Activated naive CD8-positive, alpha-beta T cell treated with anti-CD3 and anti-CD28 coated beads for 36 hours (primary cell): Measurements from ENCODE around the gene ADAMTS4. TPM values are rescaled to one million over a fixed set of nuclear protein-coding genes. Genes with fewer than 3 reads are reported as not detected.
A peak's percentile ranks its signal among the peaks of the same experiment; 100 is the strongest.

Source experiments
- DNase-seq: peaks from one replicate; pipeline ENCODE4 v3.0.0; 2021
- H3K27ac Mint-ChIP-seq: one replicate; pipeline ENCODE4 v1.8.0; 2022; ENCODE audit warnings: mild to moderate bottlenecking, moderate library complexity, mixed read lengths
- H3K27me3 Mint-ChIP-seq: one replicate; pipeline ENCODE4 v1.8.0; 2022; ENCODE audit warnings: mild to moderate bottlenecking, mixed read lengths
- H3K36me3 Mint-ChIP-seq: one replicate; pipeline ENCODE4 v1.8.0; 2021; ENCODE audit warnings: mild to moderate bottlenecking, mixed read lengths
- H3K4me1 Mint-ChIP-seq: one replicate; pipeline ENCODE4 v1.8.0; 2021; ENCODE audit warnings: mixed read lengths
- H3K4me3 Mint-ChIP-seq: one replicate; pipeline ENCODE4 v1.8.0; 2022; ENCODE audit warnings: mild to moderate bottlenecking, moderate library complexity, mixed read lengths
- H3K9me3 Mint-ChIP-seq: one replicate; pipeline ENCODE4 v1.8.0; 2022; ENCODE audit warnings: mixed read lengths
- total RNA-seq, 2 experiments: library from RNA; stranded (reverse); gene quantifications; one replicate each; pipeline ENCODE4 v1.2.3, GENCODE V29; 2021

ADAMTS4 gene, protein sequence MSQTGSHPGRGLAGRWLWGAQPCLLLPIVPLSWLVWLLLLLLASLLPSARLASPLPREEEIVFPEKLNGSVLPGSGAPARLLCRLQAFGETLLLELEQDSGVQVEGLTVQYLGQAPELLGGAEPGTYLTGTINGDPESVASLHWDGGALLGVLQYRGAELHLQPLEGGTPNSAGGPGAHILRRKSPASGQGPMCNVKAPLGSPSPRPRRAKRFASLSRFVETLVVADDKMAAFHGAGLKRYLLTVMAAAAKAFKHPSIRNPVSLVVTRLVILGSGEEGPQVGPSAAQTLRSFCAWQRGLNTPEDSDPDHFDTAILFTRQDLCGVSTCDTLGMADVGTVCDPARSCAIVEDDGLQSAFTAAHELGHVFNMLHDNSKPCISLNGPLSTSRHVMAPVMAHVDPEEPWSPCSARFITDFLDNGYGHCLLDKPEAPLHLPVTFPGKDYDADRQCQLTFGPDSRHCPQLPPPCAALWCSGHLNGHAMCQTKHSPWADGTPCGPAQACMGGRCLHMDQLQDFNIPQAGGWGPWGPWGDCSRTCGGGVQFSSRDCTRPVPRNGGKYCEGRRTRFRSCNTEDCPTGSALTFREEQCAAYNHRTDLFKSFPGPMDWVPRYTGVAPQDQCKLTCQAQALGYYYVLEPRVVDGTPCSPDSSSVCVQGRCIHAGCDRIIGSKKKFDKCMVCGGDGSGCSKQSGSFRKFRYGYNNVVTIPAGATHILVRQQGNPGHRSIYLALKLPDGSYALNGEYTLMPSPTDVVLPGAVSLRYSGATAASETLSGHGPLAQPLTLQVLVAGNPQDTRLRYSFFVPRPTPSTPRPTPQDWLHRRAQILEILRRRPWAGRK
- 1 to 10 TPM; 2.5 to 3.8 TPM for total RNA-seq

GRCh38 chr1:161198897-161199431, at the start of gene ADAMTS4:
ADAMTS4 (minus strand) TSS chr1:161199054; CDS start chr1:161198627, 427 bp downstream.
- Mint-ChIP-seq H3K4me3 (peak within 1 kb of the TSS; percentile 92), H3K4me1 (peaks cover 33% of the 10 kb centered on the region)

GRCh38 chr1:161244888-161245287, 46.0 kb upstream of the ADAMTS4 start:
- no peak for DNase-seq
- Mint-ChIP-seq H3K4me3 (no peak overlapping the region), H3K27me3 (no peaks in the 10 kb centered on the region), H3K4me1 (no peaks in the 10 kb centered on the region), H3K9me3 (peaks cover 1% of the 10 kb centered on the region), H3K36me3 (peaks cover 2% of the 10 kb centered on the region), H3K27ac (no peak overlapping the region)

More at GRCh38 chr1:161198897-161199431, at the start of gene ADAMTS4:
- no peak for DNase-seq
- H3K9me3 Mint-ChIP-seq: no peaks in the 10 kb centered on the region
- H3K36me3 Mint-ChIP-seq: peaks cover 9% of the 10 kb centered on the region
- peak within 1 kb of the TSS; percentile 95 for H3K27ac Mint-ChIP-seq
- no peaks in the 10 kb centered on the region for H3K27me3 Mint-ChIP-seq

DNA sequence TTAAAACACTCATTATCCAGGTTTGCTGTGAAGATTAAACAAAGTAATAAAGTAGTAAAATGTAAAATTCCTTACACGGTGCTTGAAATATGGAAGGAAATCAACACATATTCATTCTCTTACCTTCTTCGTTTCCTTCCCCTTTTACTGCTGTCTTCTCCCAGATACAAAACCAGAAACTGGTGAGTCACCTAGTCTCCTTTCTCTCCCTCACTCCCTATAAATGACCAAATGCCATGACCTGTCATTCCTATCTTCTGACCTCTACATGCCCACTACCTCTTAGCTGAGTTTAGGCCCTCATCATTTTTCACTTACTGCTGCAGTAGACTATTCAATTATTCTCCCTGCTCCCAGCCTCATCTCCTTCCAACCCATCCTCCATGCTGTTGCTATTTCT, 43.5 kb upstream of the ADAMTS4 start:
- H3K4me1 Mint-ChIP-seq: no peaks in the 10 kb centered on the region
- H3K27ac Mint-ChIP-seq: no peak overlapping the region
- no peaks in the 10 kb centered on the region for H3K27me3 Mint-ChIP-seq
- no peaks in the 10 kb centered on the region for H3K9me3 Mint-ChIP-seq
- H3K36me3 Mint-ChIP-seq: no peaks in the 10 kb centered on the region
- no peak for DNase-seq
- H3K4me3 Mint-ChIP-seq: no peak overlapping the region

DNA sequence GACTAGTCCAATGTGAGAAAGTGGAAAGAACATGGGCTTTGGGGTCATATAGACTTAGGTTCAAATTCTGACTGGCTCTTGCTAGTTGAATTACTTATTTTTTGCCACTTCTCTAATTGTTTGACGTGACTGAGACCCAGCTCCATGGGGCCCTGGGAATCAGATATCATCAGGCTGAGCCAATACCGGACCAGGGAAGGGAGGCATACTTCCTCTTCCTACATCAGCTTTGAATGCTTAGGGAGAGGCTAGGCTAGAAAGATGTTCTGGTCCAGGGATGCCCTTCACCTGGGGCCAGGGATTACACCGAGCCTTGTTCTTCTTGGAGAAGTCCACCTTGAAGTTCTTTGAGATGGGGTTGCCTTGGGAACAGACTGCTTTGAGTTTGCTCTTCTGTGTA, 42.8 kb upstream of the ADAMTS4 start:
- Mint-ChIP-seq H3K27me3 (no peaks in the 10 kb centered on the region), H3K36me3 (no peaks in the 10 kb centered on the region), H3K9me3 (no peaks in the 10 kb centered on the region), H3K4me1 (no peaks in the 10 kb centered on the region), H3K4me3 (no peak overlapping the region), H3K27ac (no peak overlapping the region)
- no peak for DNase-seq

DNA sequence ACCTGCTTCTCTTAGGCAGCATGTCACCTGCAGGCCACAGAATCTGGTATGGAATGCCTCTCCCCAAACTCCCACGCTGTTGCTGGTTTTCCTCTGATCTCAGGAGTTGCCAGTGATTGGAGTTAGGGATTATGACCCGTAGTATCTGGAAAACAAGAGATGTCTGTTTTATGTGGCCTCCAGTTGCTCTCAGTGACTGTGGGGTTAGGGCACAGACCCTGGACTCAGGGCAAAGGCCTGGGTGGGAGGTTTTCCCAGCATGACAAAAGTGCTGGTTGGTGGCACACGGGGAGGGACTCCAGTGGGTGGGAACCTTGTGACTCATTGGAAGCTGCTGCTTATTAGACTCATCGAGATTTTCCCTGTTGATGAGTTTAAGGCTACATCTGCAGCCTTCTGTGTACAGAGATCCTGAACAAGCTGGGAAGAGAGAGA, 39.2 kb upstream of the ADAMTS4 start, which contains the start of gene NR1I3:
Gene NR1I3, minus strand, starts transcription at position 165 of the 435 bp plus-strand sequence. CDS start 1,638 bp downstream, outside the sequence.
- DNase-seq: no peak
- Mint-ChIP-seq H3K36me3 (no peaks in the 10 kb centered on the region), H3K27ac (no peak within 1 kb of the TSS), H3K9me3 (no peaks in the 10 kb centered on the region), H3K4me1 (no peaks in the 10 kb centered on the region), H3K4me3 (no peak within 1 kb of the TSS), H3K27me3 (no peaks in the 10 kb centered on the region)

DNA sequence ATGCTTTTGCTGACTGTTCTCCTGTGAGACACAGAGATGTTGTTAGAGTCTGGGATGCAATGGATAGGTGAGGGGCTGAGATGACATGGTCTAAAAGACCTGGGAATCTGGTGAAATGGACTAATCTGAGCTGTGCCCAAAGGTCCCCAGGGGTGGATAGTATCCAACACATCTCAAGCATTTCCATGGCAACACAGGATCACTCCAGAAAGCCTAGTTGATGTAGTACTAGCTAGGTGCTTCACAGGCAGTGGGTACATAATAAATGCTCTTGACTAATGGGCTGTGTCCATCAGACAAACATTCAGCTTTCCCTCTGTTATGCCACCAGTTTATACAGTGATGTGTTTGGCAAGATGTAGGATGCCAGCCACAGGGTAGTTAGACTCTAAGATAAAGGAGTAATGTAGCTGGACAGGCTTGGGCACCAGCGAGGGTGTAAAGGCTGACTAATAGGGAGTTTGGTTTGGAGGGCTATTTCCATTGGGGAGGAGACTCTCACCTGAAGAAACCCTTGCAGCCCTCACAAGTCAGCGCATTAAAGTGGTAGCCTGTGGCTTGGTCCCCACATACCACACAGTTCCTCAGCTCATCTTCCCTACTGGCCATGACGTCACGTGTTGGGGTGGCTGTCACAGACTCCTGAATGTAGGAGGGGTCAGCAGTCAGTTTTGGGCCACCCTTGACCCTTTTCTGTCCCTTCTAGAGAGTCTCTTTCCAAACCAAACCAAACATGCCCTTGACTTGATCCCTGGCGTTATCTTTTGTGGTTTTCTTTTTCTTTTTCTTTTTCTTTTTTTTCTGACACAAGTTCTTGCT, 37.3 kb upstream of the ADAMTS4 start:
- no peak for DNase-seq
- Mint-ChIP-seq H3K4me1 (no peaks in the 10 kb centered on the region), H3K27me3 (no peaks in the 10 kb centered on the region), H3K27ac (no peak overlapping the region), H3K4me3 (no peak overlapping the region), H3K9me3 (no peaks in the 10 kb centered on the region), H3K36me3 (no peaks in the 10 kb centered on the region)

DNA sequence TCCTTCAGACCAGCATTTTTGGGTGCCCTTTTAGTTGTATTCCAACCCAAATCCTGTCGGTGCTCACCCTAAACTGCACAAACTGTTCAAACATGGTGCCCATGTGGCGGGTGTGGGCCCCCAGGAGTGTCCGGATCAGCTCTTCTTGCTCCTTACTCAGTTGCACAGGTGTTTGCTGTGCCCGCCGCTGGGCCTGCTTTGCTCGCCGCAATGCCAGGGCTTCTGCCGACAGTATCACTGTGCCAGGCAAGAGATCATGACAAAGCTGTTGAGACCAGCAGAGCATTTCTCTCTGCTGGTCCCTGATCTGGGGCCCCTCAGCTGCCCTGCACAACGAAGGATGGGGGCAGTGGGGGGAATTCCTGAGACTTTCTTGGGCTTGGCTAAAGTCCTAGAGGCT, 34.2 kb upstream of the ADAMTS4 start:
- DNase-seq: no peak
- Mint-ChIP-seq H3K27me3 (no peaks in the 10 kb centered on the region), H3K36me3 (peaks cover 7% of the 10 kb centered on the region), H3K4me1 (no peaks in the 10 kb centered on the region), H3K4me3 (no peak overlapping the region), H3K27ac (no peak overlapping the region), H3K9me3 (no peaks in the 10 kb centered on the region)

- no peak overlapping the region for H3K4me3 Mint-ChIP-seq
- H3K27me3 Mint-ChIP-seq: no peaks in the 10 kb centered on the region
- peak overlapping the region; percentile 14 for H3K27ac Mint-ChIP-seq
- peaks cover 17% of the 10 kb centered on the region for H3K4me1 Mint-ChIP-seq
- H3K36me3 Mint-ChIP-seq: peaks cover 13% of the 10 kb centered on the region
- no peak for DNase-seq
- no peaks in the 10 kb centered on the region for H3K9me3 Mint-ChIP-seq
Observed at GRCh38 chr1:161230762-161231161, 31.9 kb upstream of the ADAMTS4 start.

- H3K27me3 Mint-ChIP-seq: no peaks in the 10 kb centered on the region
- H3K36me3 Mint-ChIP-seq: peaks cover 13% of the 10 kb centered on the region
- no peaks in the 10 kb centered on the region for H3K9me3 Mint-ChIP-seq
- H3K4me1 Mint-ChIP-seq: peaks cover 23% of the 10 kb centered on the region
- no peak overlapping the region for H3K27ac Mint-ChIP-seq
- no peak overlapping the region for H3K4me3 Mint-ChIP-seq
- no peak for DNase-seq
Observed at GRCh38 chr1:161229896-161230295, 31.0 kb upstream of the ADAMTS4 start.

DNA sequence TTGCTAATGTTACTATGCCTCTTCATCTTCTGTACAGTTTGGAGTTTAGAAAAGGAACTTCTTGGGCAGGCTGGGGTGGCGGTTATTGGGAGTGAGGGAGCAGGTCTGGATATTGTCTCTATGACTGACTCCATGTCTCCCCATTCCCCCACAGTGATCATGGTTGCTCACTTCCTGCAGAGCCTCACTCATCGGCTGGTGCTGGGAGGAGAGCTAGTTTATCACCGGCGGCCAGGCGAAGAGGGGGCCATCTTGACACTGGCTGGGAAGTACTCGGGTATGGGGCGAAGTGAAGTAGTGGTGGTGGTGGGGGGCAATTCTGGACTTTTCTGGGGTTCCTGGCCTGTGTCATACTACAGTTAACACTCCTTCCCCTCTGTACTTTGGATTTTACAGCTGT, 29.2 kb upstream of the ADAMTS4 start:
- DNase-seq: no peak
- Mint-ChIP-seq H3K27me3 (no peaks in the 10 kb centered on the region), H3K9me3 (no peaks in the 10 kb centered on the region), H3K4me3 (peak overlapping the region; percentile 95), H3K36me3 (peaks cover 13% of the 10 kb centered on the region), H3K4me1 (peaks cover 27% of the 10 kb centered on the region), H3K27ac (no peak overlapping the region)

DNA sequence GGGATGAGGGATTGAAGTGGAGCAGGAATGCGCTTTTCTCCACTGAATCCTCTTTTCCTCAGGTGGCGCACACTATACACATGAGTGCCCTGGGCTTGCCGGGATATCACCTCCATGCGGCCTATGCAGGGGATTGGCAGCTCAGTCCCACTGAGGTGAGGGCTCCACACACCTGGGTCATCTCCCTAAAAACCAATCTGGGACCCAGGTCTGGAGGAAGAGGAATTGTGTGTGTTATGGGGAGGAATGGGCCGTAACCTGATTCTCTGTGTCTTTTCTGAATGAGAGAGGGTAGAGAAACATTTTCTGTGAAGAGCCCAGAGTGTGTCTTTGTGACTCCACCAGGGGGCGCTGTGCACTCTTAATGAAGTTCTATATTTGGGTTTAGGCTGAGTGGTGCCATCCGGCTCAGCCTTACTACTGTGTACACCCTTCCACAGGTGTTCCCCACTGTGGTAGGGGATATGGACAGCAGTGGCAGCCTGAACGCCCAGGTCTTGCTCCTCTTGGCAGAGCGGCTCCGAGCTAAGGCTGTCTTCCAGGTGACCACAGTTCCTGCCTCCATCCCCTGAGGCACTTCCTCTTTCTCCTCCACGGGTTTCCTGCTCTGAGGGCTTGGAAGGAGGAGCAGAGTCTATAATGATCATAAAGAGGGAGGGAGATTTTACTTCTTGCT, 28.5 kb upstream of the ADAMTS4 start:
- DNase-seq: peak; percentile 81
- Mint-ChIP-seq H3K9me3 (no peaks in the 10 kb centered on the region), H3K27ac (peak overlapping the region; percentile 96), H3K36me3 (peaks cover 13% of the 10 kb centered on the region), H3K4me3 (peak overlapping the region; percentile 95), H3K27me3 (no peaks in the 10 kb centered on the region), H3K4me1 (peaks cover 27% of the 10 kb centered on the region)

GRCh38 chr1:161226759-161227158, 27.9 kb upstream of the ADAMTS4 start:
- Mint-ChIP-seq H3K27ac (peak overlapping the region; percentile 96), H3K9me3 (no peaks in the 10 kb centered on the region), H3K27me3 (no peaks in the 10 kb centered on the region), H3K4me1 (peaks cover 31% of the 10 kb centered on the region), H3K36me3 (peaks cover 13% of the 10 kb centered on the region), H3K4me3 (peak overlapping the region; percentile 95)
- no peak for DNase-seq

- Mint-ChIP-seq H3K27me3 (no peaks in the 10 kb centered on the region), H3K4me1 (peaks cover 32% of the 10 kb centered on the region), H3K27ac (peak overlapping the region; percentile 96), H3K36me3 (peaks cover 13% of the 10 kb centered on the region), H3K4me3 (peak overlapping the region; percentile 95), H3K9me3 (no peaks in the 10 kb centered on the region)
- no peak for DNase-seq
Observed at GRCh38 chr1:161226320-161226711, 27.5 kb upstream of the ADAMTS4 start.
